ENCODE results near the gene WIPF3.

WIPF3 gene

GRCh38 chr7:29847916-29848315 lies 41.6 kb downstream of the WIPF3 start:
- no peak for DNase-seq (ENCODE audit: low spot score)

GRCh38 chr7:29848941-29849340 lies 42.6 kb downstream of the WIPF3 start:
- DNase-seq (ENCODE audit: low spot score) = no peak

GRCh38 chr7:29851487-29851886 lies 45.2 kb downstream of the WIPF3 start:
- no peak for DNase-seq (ENCODE audit: low spot score)

GRCh38 chr7:29852457-29852856 lies 46.1 kb downstream of the WIPF3 start:
- no peak for DNase-seq (ENCODE audit: low spot score)

GRCh38 chr7:29853072-29853471 lies 46.8 kb downstream of the WIPF3 start:
- DNase-seq (ENCODE audit: low spot score) = no peak

- no peak for DNase-seq (ENCODE audit: low spot score)
Observed at GRCh38 chr7:29853789-29854188, 47.5 kb downstream of the WIPF3 start.

GRCh38 chr7:29854257-29854938 lies 48.1 kb downstream of the WIPF3 start:
- DNase-seq (ENCODE audit: low spot score) = peak; percentile 28

GRCh38 chr7:29857654-29858053 lies 51.3 kb downstream of the WIPF3 start:
- no peak for DNase-seq (ENCODE audit: low spot score)

GRCh38 chr7:29858191-29858951 lies 52.1 kb downstream of the WIPF3 start:
- no peak for DNase-seq (ENCODE audit: low spot score)

- no peak for DNase-seq (ENCODE audit: low spot score)
Observed at GRCh38 chr7:29859104-29859503, 52.8 kb downstream of the WIPF3 start.

GRCh38 chr7:29859524-29860185 lies 53.3 kb downstream of the WIPF3 start:
- DNase-seq (ENCODE audit: low spot score) = no peak

GRCh38 chr7:29860186-29860585 lies 53.9 kb downstream of the WIPF3 start:
- DNase-seq (ENCODE audit: low spot score) = no peak

GRCh38 chr7:29861884-29862283 lies 55.6 kb downstream of the WIPF3 start:
- DNase-seq (ENCODE audit: low spot score) = no peak

- DNase-seq (ENCODE audit: low spot score) = no peak
Observed at GRCh38 chr7:29864656-29865055, 58.3 kb downstream of the WIPF3 start.

GRCh38 chr7:29865526-29865925 lies 59.2 kb downstream of the WIPF3 start:
- DNase-seq (ENCODE audit: low spot score) = no peak

- DNase-seq (ENCODE audit: low spot score) = no peak
Observed at GRCh38 chr7:29866490-29866930, 60.2 kb downstream of the WIPF3 start.

GRCh38 chr7:29871787-29872398 lies 65.6 kb downstream of the WIPF3 start:
- DNase-seq (ENCODE audit: low spot score) = no peak

- DNase-seq (ENCODE audit: low spot score) = no peak
Observed at GRCh38 chr7:29873644-29874294, 67.5 kb downstream of the WIPF3 start.

- DNase-seq (ENCODE audit: low spot score) = no peak
Observed at GRCh38 chr7:29875741-29876140, 69.4 kb downstream of the WIPF3 start.

- DNase-seq (ENCODE audit: low spot score) = no peak
Observed at GRCh38 chr7:29877196-29877595, 70.9 kb downstream of the WIPF3 start.

- DNase-seq (ENCODE audit: low spot score) = peak; percentile 46
Observed at GRCh38 chr7:29878081-29878688, 71.9 kb downstream of the WIPF3 start.

GRCh38 chr7:29879609-29880008 lies 73.3 kb downstream of the WIPF3 start:
- DNase-seq (ENCODE audit: low spot score) = no peak
